Measurements from ENCODE around the gene RNF217. TPM values are rescaled to one million over a fixed set of nuclear protein-coding genes. Genes with fewer than 3 reads are reported as not detected.

Gene RNF217
- total and polyA plus RNA-seq, 2 of the 13 experiments (the other 11 are each of a cell fraction or from before 2014, with no cell fraction given) = 2.2 to 2.4 TPM

GRCh38 chr6:124968401-124968800, 6.2 kb downstream of the RNF217 start (continued):
- no peak for TF ChIP-seq ATF7 (IDR thresholded peaks at IDR 0.05)
- no peak for TF ChIP-seq ATF7 (CRISPR knock-in tag; IDR thresholded peaks at IDR 0.05)
- no peak for TF ChIP-seq ZNF205 (CRISPR knock-in tag; IDR thresholded peaks at IDR 0.05)
- no peak for TF ChIP-seq HMGXB4 (CRISPR knock-in tag; IDR thresholded peaks at IDR 0.05; ENCODE audit: borderline replicate concordance in 1 of 2, low read depth in 1 of 2)
- no peak for TF ChIP-seq ZNF207 (IDR thresholded peaks at IDR 0.05; ENCODE audit: borderline replicate concordance)

GRCh38 chr6:124970243-124970642, 8.0 kb downstream of the RNF217 start:
- Histone ChIP-seq H3K9me3 (ENCODE audit: low read length) (no peaks in the 10 kb centered on the region), H3K36me3 (replicated peaks in 1 of 2; ENCODE audit: control insufficient read depth in 1 of 2, insufficient read depth in 2 of 2, low read length in 2 of 2) (no peaks in the 10 kb centered on the region), H3K4me2 (ENCODE audit: low read depth, low read length) (no peak overlapping the region), H3K27me3 (ENCODE audit: control insufficient read depth in 1 of 2, insufficient read depth in 2 of 2, low read length in 2 of 2) (no peaks in the 10 kb centered on the region), H2AFZ (ENCODE audit: low read length) (no peak overlapping the region), H4K20me1 (ENCODE audit: insufficient read depth, low read length) (no peaks in the 10 kb centered on the region), H3K27ac (ENCODE audit: extremely low read length, insufficient read depth, low read length) (no peak overlapping the region), H3K9ac (ENCODE audit: insufficient read depth, low read depth, low read length) (no peak overlapping the region), H3K4me3 (replicated peaks in 1 of 3; ENCODE audit: insufficient read depth in 1 of 3, low read depth in 2 of 3, low read length in 3 of 3) (no peak overlapping the region), H3K4me1 (ENCODE audit: insufficient read depth, low read length) (no peaks in the 10 kb centered on the region), H3K79me2 (ENCODE audit: insufficient read depth, low read length) (no peaks in the 10 kb centered on the region)
- TF ChIP-seq TFDP1 (CRISPR knock-in tag; IDR thresholded peaks at IDR 0.05; ENCODE audit: borderline replicate concordance) (no peak), JUND (CRISPR knock-in tag; IDR thresholded peaks at IDR 0.05) (no peak), ZBTB2 (CRISPR knock-in tag; IDR thresholded peaks at IDR 0.05; ENCODE audit: low read depth) (no peak), ZNF512 (CRISPR knock-in tag; IDR thresholded peaks at IDR 0.05) (no peak), ZNF777 (CRISPR knock-in tag; IDR thresholded peaks at IDR 0.05) (no peak), NBN (conservative IDR thresholded peaks at IDR 0.05) (no peak), HIVEP1 (CRISPR knock-in tag; IDR thresholded peaks at IDR 0.05) (no peak), SMAD9 (CRISPR knock-in tag; IDR thresholded peaks at IDR 0.05) (no peak), ZNF432 (CRISPR knock-in tag; IDR thresholded peaks at IDR 0.05; ENCODE audit: borderline replicate concordance) (no peak), TAF1 (CRISPR knock-in tag; IDR thresholded peaks at IDR 0.05) (no peak), SETDB1 (CRISPR knock-in tag; IDR thresholded peaks at IDR 0.05; ENCODE audit: borderline replicate concordance) (no peak)
- intact Hi-C loops (cut with micrococcal nuclease; ENCODE audit: unreplicated experiment) (no loop called here), in situ Hi-C loops (cut with HindIII; ENCODE audit: extremely low pct_ligation_motif_present, low pct_unique_long_range_greater_than_20kb) (no loop called here)
- no peak for ATAC-seq
- WGBS (ENCODE audit: low lambda C conversion rate) = 42% methylated on average over 5 of the region's 5 CpGs
- POLR2A ChIA-PET = no interaction called here
- BruUV-seq (replicated peaks) = no TSS peak
- no peak for FAIRE-seq
- no peak for DNase-seq (ENCODE audit: low spot score)
- CTCF ChIA-PET (ENCODE audit: low intra/inter-chr PET ratio, low total read pairs) = no interaction called here

Measured in HepG2 (cell line).